ENCODE data around the gene CAMK1D.
"Not testable (repeated sequence)": the region's sequence is repeated elsewhere in the genome, so short reads cannot be mapped to it uniquely, and the experiment has no call there.

Gene CAMK1D

DNA sequence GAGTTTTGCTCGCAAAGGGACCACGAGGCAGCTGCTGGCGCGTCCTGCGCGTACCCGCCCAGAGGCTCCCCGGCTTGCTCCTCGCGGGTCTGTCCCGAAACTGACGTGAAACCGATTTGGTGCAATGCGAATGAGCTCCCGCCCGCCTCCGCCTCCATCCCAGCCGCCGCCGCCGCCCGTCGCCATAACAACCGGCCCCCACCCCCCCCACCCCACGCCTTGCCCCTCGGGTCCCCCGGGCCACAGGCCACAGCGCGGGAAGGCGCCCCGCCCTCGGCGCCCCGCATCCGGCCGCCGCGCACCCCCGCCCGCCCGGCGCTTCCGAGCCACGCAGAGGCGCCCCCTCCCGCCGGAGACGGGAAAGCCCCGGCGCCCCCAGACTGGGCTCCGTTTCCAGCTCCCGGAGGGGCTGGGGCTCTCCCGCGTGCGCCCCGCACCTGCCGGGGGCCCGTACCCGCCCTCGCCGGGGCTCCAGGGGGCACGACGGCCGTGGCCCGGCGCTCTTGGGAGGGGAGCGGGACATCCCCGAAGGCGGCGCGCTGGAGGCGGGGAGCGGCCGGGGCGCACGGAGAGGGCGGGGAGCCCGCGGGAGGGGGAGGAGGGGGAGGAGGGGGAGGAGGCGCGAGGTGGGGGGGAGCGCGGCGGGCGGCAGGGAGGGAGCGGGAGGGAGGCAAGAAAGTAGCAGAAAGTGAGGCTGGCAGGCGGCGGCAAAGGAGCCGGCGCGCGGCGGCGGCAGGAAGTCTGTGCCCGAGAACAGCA lies at the start of gene CAMK1D:
CAMK1D (plus strand) TSS at position 678 of the 759 bp plus-strand sequence.
- DNase-seq: peak in 1 of 2 experiments; percentile 29

DNA sequence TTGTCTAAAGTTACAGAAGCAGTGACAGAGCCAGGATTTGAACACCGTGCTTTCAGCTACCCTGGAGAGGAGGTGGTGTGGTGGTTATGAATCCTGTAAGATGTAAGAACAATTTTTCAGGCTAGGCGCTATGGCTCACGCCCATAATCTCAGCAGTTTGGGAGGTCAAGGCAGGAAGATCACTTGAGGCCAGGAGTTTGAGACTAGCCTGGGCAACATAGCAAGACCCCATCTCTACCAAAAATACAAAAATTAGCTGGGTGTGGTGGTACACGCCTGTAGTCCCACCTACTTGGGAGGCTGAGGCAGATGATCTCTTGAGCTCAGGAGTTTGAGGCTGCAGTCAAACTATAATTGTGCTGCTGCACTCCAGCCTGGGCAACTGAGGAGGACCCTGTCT lies 48.3 kb upstream of the CAMK1D start:
- not testable (repeated sequence) for DNase-seq

DNA sequence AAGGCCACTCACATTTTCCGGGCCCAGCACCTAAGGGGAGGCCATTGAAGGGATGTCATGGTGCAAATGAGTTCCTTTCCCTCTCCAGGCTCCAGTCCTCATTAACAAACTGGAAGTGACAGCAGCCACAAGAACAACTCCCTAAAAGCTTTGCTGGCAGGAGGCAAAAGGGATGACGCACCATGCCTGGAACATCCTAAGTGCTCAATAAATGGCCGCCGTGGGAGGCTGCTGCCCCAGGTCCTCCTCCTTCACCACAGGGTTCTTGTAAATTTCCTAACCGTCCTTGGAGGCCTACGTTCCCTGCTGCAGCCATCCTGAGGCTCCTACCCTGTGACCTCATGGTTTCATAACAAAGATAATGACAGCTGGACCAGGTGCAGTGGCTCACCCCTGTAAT lies 41.3 kb upstream of the CAMK1D start:
- DNase-seq: no peak

DNA sequence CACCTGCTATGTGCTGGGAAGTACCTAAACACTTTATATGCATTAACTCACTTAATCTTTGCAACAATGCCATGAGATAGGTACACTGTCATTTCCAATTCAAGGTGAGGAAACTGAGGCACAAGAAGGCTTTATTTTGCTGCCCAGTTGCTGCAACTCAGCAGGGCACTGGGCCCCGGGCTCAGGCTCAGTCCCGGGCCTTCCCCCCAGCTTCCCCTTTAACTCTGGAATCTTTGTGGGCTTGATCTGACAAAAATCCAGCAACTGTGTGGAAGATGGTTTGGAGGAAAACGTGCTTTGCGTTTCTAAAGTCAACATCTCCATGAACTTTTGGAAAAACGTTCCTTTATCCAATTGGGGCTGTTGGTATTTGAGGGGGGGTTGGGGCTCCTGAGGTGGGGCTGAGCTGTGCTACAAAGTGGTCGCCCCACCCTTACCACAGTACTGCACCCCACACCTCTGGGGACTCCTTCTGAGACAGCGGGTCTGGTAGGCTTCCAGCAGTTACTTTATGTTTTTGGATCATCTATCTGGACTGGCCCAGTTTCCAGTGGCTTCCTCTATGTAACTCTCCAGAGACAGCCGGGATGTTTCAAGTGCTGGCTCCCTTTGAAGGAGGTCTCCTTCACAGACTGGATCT lies 40.5 kb upstream of the CAMK1D start:
- no peak for DNase-seq

DNA sequence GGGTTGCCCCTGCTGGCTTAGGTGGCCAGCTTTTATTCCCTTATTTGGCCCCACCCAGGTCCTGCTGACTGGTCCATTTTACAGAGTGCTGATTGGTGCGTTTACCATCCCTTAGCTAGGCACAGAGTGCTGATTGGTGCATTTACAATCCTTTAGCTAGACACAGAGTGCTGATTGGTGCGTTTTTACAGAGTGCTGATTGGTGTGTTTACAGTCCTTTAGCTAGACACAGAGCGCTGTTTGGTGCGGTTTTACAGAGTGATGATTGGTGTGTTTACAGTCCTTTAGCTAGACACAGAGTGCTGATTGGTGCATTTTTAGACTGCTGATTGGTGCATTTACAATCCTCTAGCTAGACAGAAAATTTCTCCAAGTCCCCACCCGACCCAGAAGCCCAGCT lies 39.6 kb upstream of the CAMK1D start:
- not testable (repeated sequence) for DNase-seq

DNA sequence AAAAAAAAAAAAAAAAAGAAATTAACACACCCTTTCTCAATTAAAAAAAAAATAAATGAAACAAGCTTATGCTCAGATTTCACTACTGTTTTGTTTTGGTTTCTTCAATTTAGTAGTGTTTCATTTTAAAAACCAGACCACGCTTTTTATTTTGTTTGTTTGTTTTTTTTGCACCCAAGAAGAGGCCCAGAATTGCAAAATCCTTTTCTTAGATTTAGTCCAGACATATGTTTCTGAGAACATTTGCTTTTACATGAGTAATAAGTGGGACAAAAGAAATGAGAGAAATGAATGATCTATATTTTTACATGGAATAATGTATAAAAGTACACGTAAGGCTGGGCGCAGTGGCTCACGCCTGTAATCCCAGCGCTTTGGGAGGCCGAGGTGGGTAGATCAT lies 34.5 kb upstream of the CAMK1D start:
- DNase-seq: no peak

DNA sequence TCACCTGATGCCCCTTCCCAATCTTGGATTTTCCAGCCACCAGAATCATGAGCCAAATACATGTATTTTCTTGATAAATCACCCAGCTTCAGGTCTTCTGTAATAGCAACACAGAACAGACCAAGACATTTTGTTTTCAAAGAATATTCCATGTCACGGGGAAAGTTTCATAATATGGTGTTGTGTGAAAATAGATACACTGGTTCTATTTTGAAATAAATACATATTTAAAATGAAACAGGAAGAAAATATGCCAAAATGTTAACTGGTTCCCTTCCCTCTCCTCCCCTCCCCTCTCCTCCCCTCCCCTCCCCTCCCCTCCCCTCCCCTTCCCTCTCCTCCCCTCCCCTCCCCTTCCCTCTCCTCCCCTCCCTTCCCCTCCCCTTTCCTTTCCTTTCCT lies 30.3 kb upstream of the CAMK1D start:
- no peak for DNase-seq

DNA sequence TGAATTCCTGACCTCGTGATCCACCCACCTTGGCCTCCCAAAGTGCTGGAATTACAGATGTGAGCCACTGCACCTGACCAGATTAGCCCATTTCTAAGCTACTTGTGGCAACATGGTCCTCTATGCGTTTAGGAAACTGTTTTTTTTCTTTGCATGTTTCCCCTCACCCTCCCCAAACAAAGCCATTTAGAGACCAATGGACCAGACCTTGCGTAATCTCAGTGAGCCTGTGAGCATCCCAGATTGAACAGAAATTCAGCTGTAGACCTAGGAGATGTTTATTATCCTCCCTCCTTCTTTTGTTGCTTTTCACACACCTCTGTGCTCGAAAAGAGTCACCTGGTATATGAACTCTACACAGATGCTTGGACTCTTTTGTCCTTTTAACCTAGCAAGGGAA lies 28.5 kb upstream of the CAMK1D start:
- no peak for DNase-seq

DNA sequence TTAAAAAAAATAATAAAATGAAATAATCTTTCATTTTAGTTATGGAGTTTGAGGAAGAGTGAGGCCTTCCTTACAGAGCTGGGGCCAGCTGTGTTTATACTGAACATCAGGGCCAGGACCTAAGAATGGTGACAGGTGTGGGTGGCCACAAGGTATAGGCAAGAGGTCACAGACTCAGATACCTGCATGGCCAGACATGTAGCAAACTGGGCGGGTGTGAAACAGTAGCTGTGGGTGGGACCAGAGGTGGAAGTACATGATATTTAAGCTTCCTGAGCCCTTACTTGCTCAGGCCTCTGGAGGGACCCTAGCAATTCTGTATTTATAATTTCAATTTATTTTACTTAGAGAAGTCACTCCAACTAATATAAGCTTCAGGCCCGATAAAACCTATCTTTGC lies 27.7 kb upstream of the CAMK1D start:
- DNase-seq: no peak

DNA sequence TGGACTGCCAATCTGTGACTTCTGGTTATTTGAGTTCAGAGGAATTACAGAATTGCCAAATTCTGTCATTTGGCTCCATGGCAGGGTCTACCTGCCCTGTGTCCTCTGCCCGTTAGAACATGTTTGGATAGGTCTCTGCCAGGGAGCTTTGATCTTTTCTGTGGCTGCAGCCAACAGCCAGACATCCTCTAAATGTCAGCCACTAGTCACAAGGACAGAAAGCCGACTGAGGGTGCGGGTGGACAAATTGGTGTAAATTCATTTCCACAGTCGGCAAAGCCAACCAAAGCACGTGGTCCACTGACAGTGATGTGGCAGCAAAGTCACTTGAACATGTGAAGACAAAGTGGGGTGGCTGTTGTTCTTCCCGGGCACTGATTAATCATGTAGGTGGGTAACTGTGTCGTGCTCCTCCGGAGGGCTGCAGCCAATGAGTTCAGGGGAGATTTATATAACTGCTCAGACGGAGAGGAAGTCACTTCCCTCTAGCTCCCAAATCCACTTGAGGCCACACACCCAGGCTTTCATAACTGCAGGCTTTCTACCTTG lies 26.7 kb upstream of the CAMK1D start:
- DNase-seq: no peak

DNA sequence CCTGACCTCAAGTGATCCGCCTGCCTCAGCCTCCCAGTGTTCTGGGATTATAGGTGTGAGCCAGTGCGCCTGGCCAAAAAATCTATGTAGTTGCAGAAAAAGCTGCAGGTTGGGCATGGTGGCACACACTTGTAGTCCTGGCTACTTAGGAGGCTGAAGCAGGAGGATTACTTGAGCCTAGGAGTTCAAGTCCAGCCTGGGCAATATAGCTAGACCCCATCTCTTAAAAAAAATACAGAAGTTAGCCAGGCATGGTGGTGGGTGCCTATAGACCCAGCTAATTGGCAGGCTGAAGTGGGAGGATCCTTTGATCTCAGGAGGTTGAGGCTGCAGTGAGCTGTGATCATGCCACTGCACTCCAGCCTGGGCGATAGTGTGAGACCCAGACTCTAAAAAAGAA lies 24.8 kb upstream of the CAMK1D start:
- DNase-seq: no peak

DNA sequence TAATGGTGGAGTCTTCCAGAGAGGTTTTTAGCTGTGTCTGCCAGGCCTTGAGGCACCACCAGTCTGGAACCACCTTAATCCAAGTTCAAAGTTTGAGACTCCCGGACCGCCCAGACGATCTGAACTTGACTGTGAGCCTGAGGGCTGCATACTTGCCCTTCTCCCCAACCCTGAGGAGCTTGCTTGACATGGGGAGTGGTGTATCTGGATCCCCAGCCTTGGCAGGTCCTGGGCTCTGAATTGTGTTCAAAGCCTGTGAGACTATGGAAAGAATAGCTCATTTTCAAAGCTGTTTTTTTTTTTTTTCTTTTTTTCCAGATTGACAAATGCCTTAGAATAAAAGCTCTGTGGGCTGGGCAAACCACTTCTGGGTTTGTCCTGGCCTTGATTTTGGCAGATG lies 22.3 kb upstream of the CAMK1D start:
- no peak for DNase-seq

DNA sequence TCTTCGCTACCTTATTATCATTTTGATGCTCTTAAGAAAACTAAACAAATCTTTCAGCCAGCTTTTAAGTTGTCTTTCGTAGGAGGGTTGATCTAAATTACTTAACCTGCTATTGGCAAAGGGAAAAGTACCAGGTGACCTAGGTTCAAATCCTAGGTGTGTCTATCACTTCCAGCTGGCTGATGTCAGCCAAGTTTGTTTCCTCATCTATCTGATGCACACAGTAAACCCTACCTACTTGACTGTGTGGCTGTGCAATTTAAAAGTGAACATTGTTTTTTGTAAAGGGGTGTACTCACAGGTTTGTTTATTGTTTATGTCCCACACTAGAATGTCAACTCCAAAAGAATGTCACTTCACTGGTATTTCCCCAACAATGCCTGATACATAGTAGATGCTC lies 21.9 kb upstream of the CAMK1D start:
- no peak for DNase-seq

DNA sequence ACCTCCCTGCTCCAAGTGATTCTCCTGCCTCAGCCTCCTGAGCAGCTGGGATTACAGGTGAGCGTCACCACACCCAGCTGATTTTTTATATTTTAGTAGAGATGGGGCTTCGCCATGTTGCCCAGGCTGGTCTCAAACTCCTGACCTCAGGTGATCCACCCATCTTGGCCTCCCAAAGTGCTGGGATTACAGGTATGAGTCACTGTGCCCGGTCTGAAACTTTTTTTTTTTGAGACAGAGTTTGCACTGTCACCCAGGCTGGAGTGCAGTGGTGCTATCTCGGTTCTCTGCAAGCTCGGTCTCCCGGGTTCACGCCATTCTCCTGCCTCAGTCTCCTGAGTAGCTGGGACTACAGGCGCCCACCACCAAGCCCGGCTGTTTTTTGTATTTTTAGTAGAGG lies 21.0 kb upstream of the CAMK1D start:
- DNase-seq: not testable (repeated sequence)

DNA sequence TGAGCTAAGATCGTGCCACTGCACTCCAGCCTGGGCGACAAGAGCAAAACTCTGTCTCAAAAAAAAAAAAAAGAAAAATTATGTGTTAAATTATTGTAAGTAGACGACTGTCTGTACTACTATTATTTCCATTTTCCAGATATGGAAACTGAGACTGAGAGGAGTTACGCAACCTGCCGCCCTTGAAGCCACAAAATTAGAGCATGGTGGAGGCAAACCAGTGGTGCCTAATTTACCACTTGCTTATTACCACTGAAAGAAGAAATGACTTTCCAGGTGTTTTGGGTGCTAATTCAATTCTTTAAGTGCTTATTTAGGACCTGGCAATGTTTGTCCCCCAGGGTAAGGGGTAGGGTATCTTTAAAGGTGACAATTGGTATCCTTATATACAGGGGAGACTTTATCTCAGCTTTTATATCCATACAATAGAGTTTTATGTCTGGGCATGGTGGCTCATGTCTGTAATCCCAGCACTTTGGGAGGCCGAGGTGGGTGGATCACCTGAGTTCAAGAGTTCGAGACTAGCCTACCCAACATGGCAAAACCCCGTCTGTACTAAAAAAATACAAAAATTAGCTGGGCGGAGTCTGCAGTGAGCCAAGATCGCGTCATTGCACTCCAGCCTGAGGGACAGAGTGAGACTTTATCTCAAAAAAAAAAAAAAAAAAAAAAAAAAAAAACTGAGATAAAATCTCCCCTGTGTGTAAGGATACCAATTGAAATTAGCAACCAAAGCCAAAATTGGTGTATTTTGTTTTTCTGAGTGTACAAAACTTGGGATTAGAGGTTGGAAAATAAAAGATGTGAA lies 16.6 kb upstream of the CAMK1D start:
- no peak for DNase-seq

DNA sequence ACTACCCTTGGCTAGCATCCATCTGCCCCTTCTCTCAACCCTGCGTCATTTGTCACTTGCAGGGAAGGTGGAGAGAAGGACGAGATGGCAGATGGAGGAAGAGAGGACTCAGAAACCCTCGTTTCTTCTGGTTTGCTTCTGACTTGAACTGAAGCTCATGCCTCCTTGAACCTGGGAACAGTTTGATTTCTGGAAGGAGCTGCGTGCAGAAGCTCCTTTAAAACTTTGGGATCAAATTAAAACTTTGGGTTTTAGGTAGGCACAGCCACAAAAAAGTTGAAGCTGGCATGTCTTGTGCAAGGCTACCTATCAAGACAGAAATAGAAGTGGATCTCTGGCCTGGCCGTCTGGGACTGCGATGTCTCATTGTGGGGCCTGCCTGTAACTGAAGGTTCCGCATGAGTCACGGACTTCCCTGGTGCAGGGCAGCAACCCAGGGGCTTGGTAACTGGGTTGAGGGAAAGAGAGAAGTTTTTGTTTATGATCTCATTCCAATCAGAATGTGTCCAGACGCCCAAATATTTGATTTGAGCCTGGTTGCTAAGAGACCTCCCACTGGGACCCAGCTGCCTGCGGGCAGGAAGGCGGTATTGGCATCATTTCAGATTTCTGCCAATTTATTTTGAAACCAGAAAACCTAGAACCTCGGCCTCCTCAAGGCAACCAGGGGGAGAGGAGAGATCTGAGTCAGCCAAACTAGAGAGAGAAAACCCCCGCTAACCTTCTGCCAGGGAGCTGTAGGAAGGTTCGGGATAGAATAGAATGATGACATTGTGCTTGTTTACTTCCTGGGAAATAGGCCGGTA lies 15.8 kb upstream of the CAMK1D start:
- DNase-seq: no peak

DNA sequence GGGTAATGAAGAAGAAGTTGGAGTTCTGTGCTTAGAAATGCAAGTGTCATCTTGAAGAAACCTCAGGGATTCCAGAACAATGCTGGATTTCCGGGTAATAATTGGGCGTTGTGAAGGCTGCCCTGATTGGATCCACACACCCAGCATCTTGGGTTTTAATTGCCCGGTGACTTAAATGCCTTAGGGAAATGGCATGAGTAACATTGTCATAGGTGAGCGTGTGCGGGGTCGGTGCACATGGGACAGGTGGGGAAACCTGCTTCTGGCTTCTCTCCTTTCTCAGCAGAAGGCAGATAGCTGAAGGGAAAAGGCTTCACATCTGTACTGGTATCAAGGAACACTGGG lies 15.2 kb upstream of the CAMK1D start:
- no peak for DNase-seq

DNA sequence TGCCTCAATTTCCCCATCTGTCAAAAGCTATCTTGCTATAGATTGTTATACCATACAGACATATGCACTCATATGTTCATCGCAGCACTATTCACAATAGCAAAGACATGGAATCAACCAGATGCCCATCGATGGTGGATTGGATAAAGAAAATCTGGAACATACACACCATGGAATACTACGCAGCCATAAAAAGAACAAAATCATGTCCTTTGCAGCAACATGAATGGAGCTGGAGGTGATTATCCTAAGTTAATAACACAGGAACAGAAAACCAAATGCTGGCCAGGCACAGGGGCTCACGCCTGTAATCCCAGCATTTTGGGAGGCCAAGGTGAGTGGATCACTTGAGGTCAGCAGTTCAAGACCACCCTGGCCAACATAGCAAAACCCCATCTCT lies 14.2 kb upstream of the CAMK1D start:
- not testable (repeated sequence) for DNase-seq

DNA sequence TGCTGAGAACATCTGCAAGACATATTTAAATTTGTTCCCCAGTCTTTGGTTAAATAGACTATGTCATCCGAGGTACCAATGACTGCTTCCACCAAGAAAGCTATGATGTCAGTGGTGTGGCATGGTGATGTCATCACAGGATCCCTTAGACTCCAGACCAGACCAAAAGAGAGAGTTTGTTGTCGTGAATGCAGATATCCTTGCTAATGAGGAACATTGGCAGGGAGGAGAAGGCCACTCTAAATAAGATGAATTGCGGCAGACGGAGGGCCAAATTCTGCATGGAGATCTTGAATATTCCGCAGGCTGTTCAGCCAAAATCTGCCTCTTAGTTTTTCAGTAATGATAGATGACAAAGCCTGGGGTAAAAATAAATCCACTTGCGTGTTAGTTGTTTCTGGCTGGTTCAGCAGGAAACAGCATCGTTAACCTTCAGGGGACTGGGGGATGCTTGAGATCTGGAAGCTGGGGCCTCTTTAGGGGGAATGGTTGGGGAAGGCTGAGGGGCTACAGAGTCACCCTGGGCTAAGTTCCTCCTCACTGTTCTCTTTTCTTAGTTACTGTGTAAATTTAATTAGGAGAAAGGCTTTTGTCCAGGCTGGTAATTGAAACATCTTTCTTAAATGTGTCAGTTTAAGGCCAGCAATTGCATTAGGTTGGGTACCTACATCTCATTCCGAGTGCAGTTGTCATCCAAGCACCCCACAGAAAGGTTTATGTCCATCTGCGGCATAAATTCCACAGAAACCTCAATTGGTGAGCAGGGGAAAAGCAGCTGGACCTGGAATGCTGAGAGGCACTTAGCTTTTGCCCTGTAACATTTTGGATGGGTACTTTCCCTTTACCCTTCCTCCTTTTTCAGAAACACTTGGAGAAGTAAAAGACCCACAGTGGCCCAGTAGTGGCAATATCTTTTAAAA lies 11.6 kb upstream of the CAMK1D start:
- no peak for DNase-seq

DNA sequence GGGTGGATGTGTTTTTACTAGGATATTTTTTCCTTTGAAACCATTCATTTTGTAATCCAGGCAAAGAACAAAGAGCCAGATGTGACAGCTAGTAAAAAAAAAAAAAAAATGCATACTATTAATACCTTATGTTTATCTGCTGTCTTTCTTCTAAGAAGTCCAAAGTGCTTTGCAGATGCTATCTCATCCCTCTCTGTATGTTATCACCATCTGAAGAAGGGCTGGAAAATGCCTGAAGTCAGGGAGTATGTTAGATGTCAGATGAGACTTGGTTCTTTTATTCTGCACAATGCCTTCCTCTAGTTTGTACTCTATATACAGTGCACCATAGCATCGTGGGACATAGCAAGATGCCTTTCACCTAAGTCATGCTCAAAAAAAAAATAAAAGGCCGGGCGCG lies 10.4 kb upstream of the CAMK1D start:
- no peak for DNase-seq

DNA sequence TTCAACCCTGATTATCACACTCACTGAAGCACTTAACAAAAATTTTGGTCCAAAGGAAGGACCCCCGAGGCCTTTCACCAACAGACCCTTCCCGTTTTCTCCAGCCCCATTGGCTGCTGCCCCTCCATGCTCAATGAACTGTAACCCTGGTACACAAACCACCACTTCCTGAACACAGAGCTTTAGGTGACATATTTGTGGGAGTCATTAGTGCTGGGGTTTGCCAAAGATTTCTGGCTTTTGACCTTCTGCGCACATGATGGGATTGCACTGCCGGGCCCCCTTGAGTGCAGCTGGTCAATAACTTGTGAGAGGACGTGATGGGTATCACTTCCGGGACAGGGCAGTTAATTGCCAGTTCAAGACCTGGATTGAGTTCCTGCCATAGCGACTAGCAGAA lies 9.0 kb upstream of the CAMK1D start:
- DNase-seq: no peak

DNA sequence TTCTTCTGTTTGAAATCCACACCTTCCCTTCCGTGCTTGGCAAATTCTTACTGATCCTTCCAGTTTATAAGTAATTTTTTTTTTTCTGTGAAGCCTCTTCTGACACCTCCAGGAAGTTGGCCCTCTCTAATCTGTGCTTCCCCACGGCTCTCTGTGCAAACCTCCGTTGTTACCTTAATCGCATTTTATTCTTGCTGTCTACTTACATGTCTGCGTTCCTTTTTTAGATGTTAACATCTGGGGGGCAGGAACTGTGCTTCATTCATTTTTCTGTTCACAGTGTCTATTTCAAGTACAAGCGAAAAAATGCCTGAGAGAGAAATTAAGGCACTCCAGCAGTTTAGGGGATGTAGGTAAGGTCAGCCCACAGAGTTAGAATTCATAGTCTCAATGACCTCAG lies 8.4 kb upstream of the CAMK1D start:
- no peak for DNase-seq
